ENCODE data around the gene PECR. TPM values are rescaled to one million over a fixed set of nuclear protein-coding genes. Genes with fewer than 3 reads are reported as not detected.

Gene PECR
- total RNA-seq, 1 donor from 2014 or later, result 32.2 TPM

DNA sequence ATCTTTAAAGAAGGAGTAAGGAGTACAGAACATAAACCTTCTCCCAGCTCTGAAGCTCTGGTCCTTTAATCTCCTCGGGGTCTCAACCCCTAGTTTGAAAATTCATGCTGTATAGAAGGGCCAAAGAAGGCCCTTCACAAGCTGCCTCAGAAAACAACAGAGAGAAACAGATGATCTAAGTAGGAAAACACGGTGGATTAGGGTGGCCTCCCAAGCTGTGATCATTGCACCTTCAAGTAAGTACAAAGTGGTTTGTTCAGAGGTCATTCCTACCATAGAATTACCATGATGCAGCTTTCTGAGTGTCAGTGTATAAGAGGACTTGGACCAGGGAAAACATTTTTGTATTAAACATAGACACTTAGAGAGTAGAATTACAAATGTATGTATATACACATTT is 11.0 kb upstream of the PECR start:
- TF ChIP-seq, protein P1, sequence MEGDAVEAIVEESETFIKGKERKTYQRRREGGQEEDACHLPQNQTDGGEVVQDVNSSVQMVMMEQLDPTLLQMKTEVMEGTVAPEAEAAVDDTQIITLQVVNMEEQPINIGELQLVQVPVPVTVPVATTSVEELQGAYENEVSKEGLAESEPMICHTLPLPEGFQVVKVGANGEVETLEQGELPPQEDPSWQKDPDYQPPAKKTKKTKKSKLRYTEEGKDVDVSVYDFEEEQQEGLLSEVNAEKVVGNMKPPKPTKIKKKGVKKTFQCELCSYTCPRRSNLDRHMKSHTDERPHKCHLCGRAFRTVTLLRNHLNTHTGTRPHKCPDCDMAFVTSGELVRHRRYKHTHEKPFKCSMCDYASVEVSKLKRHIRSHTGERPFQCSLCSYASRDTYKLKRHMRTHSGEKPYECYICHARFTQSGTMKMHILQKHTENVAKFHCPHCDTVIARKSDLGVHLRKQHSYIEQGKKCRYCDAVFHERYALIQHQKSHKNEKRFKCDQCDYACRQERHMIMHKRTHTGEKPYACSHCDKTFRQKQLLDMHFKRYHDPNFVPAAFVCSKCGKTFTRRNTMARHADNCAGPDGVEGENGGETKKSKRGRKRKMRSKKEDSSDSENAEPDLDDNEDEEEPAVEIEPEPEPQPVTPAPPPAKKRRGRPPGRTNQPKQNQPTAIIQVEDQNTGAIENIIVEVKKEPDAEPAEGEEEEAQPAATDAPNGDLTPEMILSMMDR (IDR thresholded peaks at IDR 0.05), result no peak

DNA sequence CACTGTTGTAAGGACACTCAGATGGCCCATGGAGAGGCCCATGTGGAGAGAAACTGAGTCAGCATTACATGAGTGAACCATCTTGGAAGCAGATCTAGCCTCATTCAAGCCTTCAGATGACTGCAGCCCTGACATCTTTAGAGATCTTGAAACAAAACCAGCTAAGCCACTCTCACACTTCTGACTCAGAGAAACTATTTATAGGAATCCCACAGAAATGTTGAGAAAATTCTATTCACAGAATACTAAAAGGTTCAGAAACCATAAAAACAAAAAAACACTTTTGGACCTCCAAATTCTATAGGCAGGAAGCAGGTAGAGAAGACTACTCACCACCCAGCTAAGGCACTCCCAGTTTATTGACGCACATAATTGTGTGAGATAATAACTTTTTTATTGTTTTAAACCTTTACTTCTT is 8.8 kb upstream of the PECR start:
- H3K36me3 ChIP-seq, result no peaks in the 10 kb centered on the region
- TF ChIP-seq, protein P1 (IDR thresholded peaks at IDR 0.05), result no peak
- no peaks in the 10 kb centered on the region for H3K4me1 ChIP-seq
- no peaks in the 10 kb centered on the region for H3K27me3 ChIP-seq
- no peak for DNase-seq (ENCODE audit: low spot score in 2 of 2)
- H3K4me3 ChIP-seq, result no peak overlapping the region
- H3K9me3 ChIP-seq, result no peaks in the 10 kb centered on the region
- intact Hi-C loops (cut with DNase I), result no loop called here
- H3K27ac ChIP-seq, result no peak overlapping the region

More for the DNA sequence above, 11.0 kb upstream of the PECR start:
- Histone ChIP-seq H3K27ac (no peak overlapping the region), H3K4me3 (no peak overlapping the region), H3K36me3 (no peaks in the 10 kb centered on the region), H3K4me1 (no peaks in the 10 kb centered on the region), H3K27me3 (no peaks in the 10 kb centered on the region), H3K9me3 (no peaks in the 10 kb centered on the region)
- DNase-seq (ENCODE audit: low spot score in 2 of 2), result no peak
- intact Hi-C loops (cut with DNase I), result no loop called here

DNA sequence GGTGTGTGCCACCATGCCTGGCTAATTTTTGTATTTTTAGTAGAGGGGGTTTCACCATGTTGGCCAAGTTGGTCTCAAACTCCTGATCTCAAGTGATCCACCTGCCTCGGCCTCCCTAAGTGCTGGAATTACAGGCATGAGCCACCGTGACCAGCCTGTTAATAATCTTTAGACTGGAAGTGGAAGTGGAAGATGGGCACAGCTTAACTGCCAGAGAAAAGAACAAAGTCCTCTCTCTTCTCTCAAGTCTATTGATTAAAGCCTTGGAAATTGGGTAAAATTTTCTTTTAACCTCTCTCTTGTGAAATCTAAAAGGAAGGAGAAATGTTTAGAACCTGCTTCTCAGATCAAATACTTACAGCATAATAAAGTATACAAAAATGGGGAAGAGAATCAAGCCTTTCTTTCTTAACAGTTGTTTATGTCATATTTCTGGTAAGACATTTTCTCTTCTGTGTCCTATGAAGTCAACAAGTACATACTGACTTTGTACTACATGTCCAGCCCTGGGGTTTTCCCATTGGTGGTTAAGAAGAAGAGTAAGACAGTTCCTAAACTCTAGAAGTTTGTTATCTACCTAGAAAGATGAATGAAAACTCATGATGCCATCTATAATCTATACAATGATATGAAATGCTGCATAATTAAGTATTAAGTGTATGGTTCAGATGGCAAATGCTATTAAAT is 4.7 kb upstream of the PECR start:
- no peak for DNase-seq (ENCODE audit: low spot score in 2 of 2)
- Histone ChIP-seq H3K4me3 (no peak overlapping the region), H3K4me1 (peaks cover 0 to 4% of the 10 kb centered on the region in 2 donors), H3K27ac (no peak overlapping the region), H3K9me3 (no peaks in the 10 kb centered on the region), H3K36me3 (no peaks in the 10 kb centered on the region), H3K27me3 (no peaks in the 10 kb centered on the region)
- intact Hi-C loops (cut with DNase I), result no loop called here
- TF ChIP-seq, protein P1 (IDR thresholded peaks at IDR 0.05), result no peak

DNA sequence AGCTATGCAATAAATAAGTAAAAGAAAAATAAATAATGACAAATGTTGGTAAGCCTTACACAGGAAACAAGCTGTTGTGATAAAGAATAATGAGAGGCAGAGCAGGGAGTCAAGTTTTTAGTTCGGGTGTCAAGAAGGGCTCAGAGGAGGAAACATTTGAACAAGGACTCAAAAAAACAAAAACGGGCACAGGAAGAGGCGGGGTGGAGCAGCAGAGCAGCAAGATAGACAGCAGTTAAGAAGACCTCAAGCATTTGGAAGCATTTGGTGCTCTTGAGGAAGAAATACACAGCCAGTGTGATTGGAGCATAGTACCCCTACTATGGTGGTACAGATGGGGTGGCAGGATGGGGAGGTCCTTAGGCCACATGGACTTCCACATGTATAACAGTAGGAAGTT is 2.9 kb upstream of the PECR start:
- H3K36me3 ChIP-seq, result no peaks in the 10 kb centered on the region
- H3K27me3 ChIP-seq, result no peaks in the 10 kb centered on the region
- no peak overlapping the region for H3K4me3 ChIP-seq
- TF ChIP-seq, protein P1 (IDR thresholded peaks at IDR 0.05), result no peak
- no peaks in the 10 kb centered on the region for H3K9me3 ChIP-seq
- peaks cover 0 to 9% of the 10 kb centered on the region in 2 donors for H3K4me1 ChIP-seq
- no peak overlapping the region for H3K27ac ChIP-seq
- intact Hi-C loops (cut with DNase I), result no loop called here
- no peak for DNase-seq (ENCODE audit: low spot score in 2 of 2)

DNA sequence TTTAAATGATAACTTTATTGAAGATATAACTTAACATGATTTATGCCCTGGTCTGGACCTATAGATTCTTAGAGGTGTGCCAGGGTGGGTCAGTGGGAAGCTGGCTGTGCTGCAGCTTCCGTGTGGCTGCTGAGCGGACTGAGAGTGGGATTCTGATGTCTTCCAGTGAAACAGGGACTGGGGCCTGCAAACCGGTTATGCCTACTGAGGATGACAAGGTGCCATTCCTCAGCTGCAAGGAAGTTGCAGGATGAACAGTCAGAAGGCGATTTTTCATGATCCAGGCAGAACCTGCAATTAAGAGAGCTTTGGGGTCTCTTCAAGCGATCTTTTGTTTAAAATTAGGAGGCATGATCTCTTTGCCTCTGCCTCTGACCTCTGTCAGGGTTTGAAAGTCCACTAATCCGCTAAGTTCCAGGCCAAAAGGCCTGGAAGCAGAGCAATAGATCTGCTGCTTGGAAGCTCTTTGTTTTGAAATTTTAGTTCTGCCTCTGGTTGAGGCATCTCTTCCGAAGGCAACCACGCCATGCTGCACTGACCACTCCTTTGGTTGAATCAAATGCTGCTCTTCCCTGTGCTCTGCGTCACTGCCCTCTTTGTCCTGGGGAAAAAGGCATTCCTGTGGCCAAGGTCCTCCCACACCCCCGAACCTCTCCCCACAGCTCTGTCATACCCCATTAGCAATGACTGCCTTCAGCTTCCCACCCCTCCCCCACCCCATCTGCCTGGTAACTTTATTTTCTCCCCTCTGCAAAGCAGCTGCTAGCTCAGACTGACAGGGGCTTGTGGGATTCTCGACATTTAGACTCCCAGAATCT is 2.1 kb upstream of the PECR start:
- H3K27ac ChIP-seq, result no peak overlapping the region
- no peaks in the 10 kb centered on the region for H3K27me3 ChIP-seq
- H3K36me3 ChIP-seq, result no peaks in the 10 kb centered on the region
- no peaks in the 10 kb centered on the region for H3K9me3 ChIP-seq
- DNase-seq (ENCODE audit: low spot score in 2 of 2), result no peak
- TF ChIP-seq, protein P1 (IDR thresholded peaks at IDR 0.05), result no peak
- peaks cover 0 to 9% of the 10 kb centered on the region in 2 donors for H3K4me1 ChIP-seq
- intact Hi-C loops (cut with DNase I), result no loop called here
- H3K4me3 ChIP-seq, result no peak overlapping the region
